ENCODE results near the gene SLC36A3.
A peak's percentile ranks its signal among the peaks of the same experiment; 100 is the strongest.
"Not testable (repeated sequence)": the region's sequence is repeated elsewhere in the genome, so short reads cannot be mapped to it uniquely, and the experiment has no call there.

The SLC36A3 gene

DNA sequence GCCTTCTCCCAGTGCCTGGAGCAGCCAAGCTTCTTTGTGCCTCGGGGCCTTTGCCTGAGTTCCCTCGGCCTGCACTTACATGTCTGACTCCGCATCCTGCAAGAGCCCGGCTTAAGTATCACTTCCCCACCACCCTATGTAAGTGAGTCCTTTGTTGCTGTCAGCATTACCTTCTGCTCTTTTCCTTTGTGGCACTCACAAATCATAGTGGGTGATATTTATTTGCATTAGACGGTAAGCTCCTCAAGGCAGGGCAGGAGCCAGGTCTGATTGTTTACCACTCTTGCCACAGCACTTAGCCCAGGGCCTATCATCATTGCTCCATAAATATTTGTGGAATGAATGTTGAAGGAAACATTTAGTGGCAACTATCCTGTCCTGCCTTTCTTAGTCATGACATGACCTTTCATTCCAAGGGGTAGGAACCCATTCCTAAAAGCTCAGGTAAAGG is 45.8 kb downstream of the SLC36A3 start:
- Mint-ChIP-seq H3K9me3 (no peaks in the 10 kb centered on the region), H3K4me1 (peaks cover 32% of the 10 kb centered on the region), H3K36me3 (peaks cover 4% of the 10 kb centered on the region), H3K4me3 (no peak overlapping the region), H3K27ac (peak overlapping the region; percentile 66)
- no peak for ATAC-seq
- no peak for DNase-seq (ENCODE audit: low spot score in 2 of 2)

DNA sequence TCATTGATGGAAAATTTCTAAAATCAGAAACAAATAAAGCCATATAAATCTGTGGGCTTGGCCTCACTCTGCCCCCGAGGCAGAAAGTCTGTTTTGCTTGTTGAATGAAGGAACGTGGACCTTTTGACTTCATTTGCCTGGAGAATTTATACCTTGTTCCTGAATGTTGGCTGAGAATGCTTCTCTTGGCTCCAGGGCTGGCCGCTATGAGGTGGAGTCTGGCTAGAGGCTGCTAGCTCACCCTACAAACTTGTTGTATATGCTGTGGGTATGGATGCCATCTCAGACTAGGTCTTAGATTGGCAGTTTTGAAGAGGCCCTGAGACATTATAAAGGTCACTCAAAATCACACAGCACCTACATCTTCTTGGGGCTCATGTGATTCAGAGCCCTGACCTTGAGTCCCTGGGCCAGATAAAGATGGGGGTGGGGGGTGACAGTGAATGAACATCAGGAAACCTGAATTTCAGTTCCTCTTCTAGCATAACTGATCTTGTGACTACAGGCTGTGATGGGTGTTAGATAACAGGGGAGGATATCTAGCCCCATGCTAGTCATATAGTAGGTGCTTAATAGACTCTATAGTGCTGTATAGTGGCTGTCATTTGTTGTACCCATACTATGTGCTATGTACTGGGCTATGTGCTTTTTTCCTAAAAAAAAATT is 47.8 kb downstream of the SLC36A3 start:
- Mint-ChIP-seq H3K9me3 (no peaks in the 10 kb centered on the region), H3K4me1 (peaks cover 43% of the 10 kb centered on the region), H3K36me3 (peaks cover 7% of the 10 kb centered on the region), H3K27ac (no peak overlapping the region), H3K4me3 (no peak overlapping the region)
- no peak for DNase-seq (ENCODE audit: low spot score in 2 of 2)
- ATAC-seq, result no peak

DNA sequence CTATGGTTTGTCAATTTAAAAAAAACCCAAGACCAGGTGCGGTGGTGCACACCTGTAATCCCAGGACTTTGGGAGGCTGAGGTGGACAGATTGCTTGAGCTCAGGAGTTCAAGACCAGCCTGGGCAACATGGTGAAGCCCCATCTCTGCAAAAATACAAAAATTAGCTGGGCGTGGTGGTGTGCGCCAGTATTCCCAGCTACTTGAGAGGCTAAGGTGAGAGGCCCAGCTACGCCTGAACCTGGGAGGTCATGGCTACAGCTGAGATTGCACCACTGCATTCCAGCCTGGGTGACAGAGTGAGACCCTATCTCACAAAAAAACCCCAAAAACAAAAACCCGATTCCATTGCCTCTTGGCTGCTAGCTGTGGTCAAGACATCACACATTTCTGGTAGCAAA is 48.6 kb downstream of the SLC36A3 start:
- not testable (repeated sequence) for H3K36me3 Mint-ChIP-seq; H3K9me3 Mint-ChIP-seq; DNase-seq (ENCODE audit: low spot score in 2 of 2); H3K4me3 Mint-ChIP-seq; H3K27ac Mint-ChIP-seq; ATAC-seq
- peaks cover 51% of the 10 kb centered on the region for H3K4me1 Mint-ChIP-seq

DNA sequence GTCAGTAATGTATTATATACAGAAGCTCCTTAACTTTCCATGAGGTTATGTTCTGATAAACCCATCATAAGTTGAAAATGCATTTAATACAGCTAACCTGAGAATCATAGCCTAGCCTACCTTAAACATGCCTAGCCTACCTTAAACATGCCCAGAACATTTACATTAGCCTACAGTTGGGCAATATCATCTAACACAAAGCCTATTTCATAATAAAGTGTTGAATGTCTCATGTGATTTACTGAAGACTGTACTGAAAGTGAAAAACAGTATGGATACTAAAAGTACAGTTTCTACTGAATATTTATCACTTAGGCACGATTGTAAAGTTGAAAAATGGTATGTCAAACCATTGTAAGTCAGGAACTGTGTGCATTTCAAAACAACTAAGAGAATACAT is 49.0 kb downstream of the SLC36A3 start:
- peak overlapping the region; percentile 83 for H3K4me3 Mint-ChIP-seq
- no peaks in the 10 kb centered on the region for H3K9me3 Mint-ChIP-seq
- H3K36me3 Mint-ChIP-seq, result peaks cover 7% of the 10 kb centered on the region
- no peak for DNase-seq (ENCODE audit: low spot score in 2 of 2)
- H3K4me1 Mint-ChIP-seq, result peaks cover 51% of the 10 kb centered on the region
- no peak for ATAC-seq
- no peak overlapping the region for H3K27ac Mint-ChIP-seq

DNA sequence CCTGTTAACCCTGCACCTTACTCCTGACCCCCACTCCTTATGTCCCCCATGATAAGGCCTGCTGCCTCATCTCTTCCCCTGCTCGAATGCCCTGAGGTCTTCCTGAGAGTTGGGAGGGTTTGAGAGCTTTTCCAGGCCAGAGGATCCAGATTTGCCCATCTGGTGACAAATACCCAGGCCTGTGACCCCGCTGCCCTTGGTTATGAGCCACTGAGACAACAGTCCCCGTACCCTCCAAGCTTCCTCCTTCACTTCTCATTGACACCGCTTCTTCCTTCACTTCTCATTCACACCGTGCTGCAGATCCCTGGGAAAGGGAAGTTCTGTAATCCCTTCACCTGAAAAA is 50.0 kb downstream of the SLC36A3 start:
- H3K9me3 Mint-ChIP-seq, result no peaks in the 10 kb centered on the region
- H3K36me3 Mint-ChIP-seq, result peaks cover 7% of the 10 kb centered on the region
- ATAC-seq (no peak), DNase-seq (ENCODE audit: low spot score in 2 of 2) (no peak)
- peak overlapping the region; percentile 88 for H3K27ac Mint-ChIP-seq
- H3K4me1 Mint-ChIP-seq, result peaks cover 45% of the 10 kb centered on the region
- peak overlapping the region; percentile 83 for H3K4me3 Mint-ChIP-seq

DNA sequence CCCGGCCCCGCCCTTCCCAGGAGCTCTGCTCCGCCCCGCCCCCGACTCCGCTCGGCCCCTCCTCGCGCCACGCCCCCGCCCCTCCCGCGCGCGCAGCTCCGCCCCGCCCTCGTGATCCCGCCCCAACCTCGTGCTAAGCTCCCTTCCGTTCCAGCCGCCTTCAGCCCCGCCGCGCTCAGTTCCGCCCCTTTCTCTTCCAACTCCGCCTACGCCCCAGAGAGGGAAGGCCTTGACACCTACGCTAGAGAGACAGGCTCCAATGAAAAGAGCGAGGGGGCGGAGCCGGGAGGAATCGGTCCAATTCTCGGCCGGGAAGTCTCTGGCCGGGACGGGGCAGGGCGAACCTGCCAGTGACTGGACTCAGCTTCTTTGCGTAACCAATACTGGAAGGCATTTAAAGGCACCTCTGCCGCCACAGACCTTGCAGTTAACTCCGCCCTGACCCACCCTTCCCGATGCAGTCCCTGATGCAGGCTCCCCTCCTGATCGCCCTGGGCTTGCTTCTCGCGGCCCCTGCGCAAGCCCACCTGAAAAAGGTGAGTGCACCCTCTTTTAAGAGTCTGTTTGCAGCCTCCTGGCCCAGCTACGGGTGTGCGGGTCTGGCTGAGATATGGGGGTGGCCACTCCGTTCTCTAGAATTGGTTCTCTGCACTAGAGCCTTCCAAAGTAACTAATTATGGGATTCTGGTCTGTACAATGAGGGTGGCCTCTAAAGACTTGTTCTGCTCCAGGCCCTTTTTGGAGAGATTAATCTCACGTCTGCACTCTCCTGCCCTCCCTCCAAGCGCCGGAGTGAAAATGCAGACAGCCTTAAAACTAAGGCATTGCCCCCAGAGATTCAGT is 50.6 kb downstream of the SLC36A3 start, which contains the start of gene GM2A:
GM2A (plus strand) TSS at position 424 of the 843 bp plus-strand sequence; CDS start at position 456, 32 bp downstream.
- H3K9me3 Mint-ChIP-seq, result no peaks in the 10 kb centered on the region

DNA sequence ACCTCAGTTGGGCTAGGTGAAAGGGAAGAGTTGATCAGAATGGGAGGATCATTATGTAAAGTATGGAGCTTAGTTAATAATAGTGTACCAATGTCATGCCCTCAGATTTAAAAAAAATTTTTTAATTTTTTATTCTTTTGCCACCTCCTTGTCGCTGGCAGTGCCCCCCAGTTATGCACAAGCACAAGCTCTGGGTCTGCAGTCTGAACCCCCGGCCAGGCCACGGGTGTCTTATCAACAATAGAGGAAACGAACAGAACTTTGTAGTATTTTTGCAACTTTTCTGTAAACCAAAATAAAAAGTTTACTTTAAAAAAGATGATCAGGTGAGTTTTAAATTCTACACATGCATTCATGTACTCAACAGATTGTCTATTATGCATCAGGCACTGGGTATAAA is 51.9 kb downstream of the SLC36A3 start:
- Mint-ChIP-seq H3K4me1 (peaks cover 34% of the 10 kb centered on the region), H3K4me3 (peak overlapping the region; percentile 83), H3K27ac (peak overlapping the region; percentile 88), H3K9me3 (no peaks in the 10 kb centered on the region), H3K36me3 (peaks cover 7% of the 10 kb centered on the region)
- no peak for DNase-seq (ENCODE audit: low spot score in 2 of 2)
- ATAC-seq, result no peak

More for the DNA sequence above, 50.6 kb downstream of the SLC36A3 start, which contains the start of gene GM2A:
- DNase-seq (ENCODE audit: low spot score in 2 of 2) (peak; percentile 90 to 98), ATAC-seq (peak; percentile 91)
- Mint-ChIP-seq H3K4me1 (peaks cover 43% of the 10 kb centered on the region), H3K36me3 (peaks cover 7% of the 10 kb centered on the region), H3K27ac (peak within 1 kb of the TSS; percentile 88), H3K4me3 (peak within 1 kb of the TSS; percentile 83)

DNA sequence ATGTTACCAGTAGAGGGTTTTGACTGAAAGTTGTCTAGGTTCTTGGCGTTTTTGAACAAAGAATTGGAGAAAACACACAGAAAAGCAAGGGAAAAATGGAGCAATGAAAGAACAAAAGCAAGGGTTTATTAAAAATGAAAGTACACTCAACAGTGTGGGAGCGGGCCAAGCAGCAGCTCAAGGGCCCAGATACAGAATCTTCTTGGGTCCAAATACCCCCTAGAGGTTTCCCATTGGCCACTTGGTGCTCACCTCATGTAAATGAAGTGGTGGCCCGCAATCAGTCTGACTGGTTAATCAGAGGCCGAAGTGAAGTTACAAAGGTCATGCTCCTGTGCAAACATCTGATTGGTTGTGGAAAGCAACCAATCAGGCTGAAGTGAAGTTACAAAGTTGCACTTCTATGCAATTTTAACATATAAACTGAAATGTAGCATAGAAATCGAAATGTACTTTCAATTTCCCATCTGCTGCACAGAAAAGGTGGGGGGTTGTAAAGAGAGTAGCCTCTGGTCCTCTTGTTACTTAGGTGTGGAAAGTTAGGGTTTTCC is 52.5 kb downstream of the SLC36A3 start:
- Mint-ChIP-seq H3K27ac (peak overlapping the region; percentile 88), H3K36me3 (peaks cover 7% of the 10 kb centered on the region), H3K4me3 (peak overlapping the region; percentile 83), H3K4me1 (peaks cover 34% of the 10 kb centered on the region), H3K9me3 (no peaks in the 10 kb centered on the region)
- ATAC-seq (peak; percentile 51), DNase-seq (ENCODE audit: low spot score in 2 of 2) (peak in 1 of 2 donors; percentile 75)

DNA sequence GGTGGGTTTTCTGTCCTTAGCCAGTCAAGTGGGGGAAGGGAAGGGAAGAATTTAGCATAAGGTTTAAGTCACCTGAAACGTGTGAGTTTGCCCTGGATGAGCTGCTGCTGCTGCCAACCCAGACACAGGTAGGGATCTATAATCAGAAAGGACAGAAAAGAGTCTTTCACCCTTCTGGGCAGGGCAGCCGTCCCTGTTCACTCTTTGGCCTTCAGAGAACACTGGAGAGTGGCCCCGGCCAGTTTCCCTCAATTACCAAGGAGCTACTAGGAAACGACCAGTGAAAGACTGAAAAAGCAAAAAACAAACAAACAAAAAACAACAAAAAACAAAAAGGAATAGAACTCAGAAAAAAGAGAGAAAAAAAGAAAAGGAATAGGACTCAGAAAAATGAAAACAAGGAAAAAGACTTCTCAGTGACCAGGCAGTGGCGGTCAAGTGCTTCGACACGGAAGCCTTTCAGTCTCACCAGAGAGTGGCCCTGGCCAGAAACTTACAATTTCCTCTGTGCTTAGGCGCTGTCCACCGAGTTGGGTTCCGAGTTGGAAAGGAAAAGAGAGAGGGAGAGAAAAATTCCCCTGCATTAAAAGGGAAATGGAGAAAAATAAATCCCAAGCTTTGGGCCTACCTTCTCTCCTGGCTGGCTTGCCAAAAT is 53.1 kb downstream of the SLC36A3 start:
- DNase-seq (ENCODE audit: low spot score in 2 of 2), result no peak
- no peak for ATAC-seq
- Mint-ChIP-seq H3K36me3 (peaks cover 7% of the 10 kb centered on the region), H3K4me1 (peaks cover 34% of the 10 kb centered on the region), H3K4me3 (peak overlapping the region; percentile 83), H3K27ac (peak overlapping the region; percentile 88), H3K9me3 (no peaks in the 10 kb centered on the region)

DNA sequence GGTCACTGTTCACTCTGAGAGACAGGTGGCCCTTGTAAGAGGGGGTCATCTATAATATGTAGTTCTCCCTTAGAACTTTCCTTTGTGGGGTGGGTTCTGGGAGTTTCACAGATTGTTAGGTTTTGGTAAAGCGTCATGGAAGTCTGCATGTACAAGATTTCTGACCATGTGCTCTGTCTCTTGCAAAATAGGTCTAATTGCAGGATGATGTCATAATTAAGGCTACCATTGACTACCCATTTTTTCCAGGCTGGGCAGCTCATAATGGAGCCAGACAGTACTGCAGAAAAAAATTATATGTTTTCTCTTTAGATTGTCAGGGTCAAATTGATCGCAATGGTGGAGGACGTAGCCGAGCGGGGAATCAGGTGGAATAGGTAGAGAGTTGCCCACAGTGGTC is 54.3 kb downstream of the SLC36A3 start:
- DNase-seq (ENCODE audit: low spot score in 2 of 2) (no peak), ATAC-seq (no peak)
- Mint-ChIP-seq H3K36me3 (peaks cover 8% of the 10 kb centered on the region), H3K4me1 (peaks cover 38% of the 10 kb centered on the region), H3K27ac (no peak overlapping the region), H3K4me3 (no peak overlapping the region), H3K9me3 (no peaks in the 10 kb centered on the region)

DNA sequence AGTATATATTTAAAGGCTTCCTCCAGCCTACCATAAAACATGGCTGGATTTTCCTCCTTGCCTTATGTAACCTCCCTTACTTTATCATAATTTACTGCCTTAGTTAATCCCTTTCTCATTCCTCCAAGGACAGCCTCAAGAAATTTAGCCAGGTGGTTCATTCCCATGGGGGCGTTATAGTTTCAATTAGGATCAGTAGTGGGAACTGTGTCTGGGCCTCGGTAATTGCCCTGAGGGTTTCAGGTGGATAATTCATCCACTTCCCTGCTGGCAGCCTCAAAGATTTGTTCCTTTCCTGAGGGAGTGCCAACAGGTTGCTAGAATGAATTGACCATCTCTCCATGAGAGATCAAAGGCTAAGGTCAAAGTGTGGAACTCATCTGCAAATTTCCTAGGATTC is 54.9 kb downstream of the SLC36A3 start:
- H3K4me3 Mint-ChIP-seq, result no peak overlapping the region
- H3K9me3 Mint-ChIP-seq, result no peaks in the 10 kb centered on the region
- ATAC-seq (no peak), DNase-seq (ENCODE audit: low spot score in 2 of 2) (no peak)
- peaks cover 12% of the 10 kb centered on the region for H3K36me3 Mint-ChIP-seq
- peaks cover 39% of the 10 kb centered on the region for H3K4me1 Mint-ChIP-seq
- H3K27ac Mint-ChIP-seq, result no peak overlapping the region

DNA sequence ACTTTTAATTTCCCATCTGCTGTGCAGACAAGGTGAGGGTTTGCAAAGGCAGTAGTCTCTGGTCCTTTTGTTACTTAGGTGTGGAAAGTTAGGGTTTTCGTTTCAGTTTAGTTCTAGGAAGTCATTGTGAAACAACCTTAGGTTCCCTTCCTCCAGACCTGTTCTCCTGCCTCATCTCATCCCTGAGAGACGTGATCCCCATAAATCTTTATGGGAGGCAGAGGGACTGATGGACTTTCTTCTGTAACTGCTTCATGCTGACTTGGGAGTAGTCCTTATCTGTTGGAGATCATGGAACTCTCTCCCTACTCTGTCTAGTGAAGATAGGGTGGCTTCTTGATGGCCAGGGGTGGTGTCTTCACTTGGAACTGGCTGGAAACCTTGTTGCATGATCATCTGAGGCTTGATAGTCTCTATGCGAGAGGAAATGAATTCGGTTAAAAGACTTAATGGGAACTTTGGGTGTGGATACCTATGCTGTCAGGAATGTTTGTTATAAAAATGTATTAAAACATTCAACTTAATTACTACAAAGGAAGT is 57.8 kb downstream of the SLC36A3 start:
- Mint-ChIP-seq H3K4me1 (peaks cover 24% of the 10 kb centered on the region), H3K36me3 (peaks cover 5% of the 10 kb centered on the region), H3K9me3 (no peaks in the 10 kb centered on the region), H3K27ac (no peak overlapping the region), H3K4me3 (no peak overlapping the region)
- ATAC-seq (no peak), DNase-seq (ENCODE audit: low spot score in 2 of 2) (no peak)

DNA sequence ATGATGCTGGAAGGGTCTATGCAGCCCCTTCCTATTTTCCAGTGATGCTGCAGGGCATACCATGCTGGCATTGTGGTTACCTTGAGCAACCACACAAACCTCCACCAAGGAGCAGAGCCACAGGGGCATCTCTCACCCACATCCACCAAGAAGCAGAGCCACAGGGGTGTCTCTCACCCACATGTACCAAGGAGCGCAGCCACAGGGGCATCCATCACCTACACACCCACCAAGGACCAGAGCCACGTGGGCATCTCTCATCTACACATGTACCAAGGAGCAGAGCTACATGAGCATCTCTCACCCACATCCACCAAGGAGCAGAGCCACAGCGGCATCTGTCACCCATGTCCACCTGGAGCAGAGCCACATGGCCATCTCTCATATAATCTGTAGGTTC is 59.4 kb downstream of the SLC36A3 start:
- Mint-ChIP-seq H3K27ac (peak overlapping the region; percentile 48), H3K9me3 (no peaks in the 10 kb centered on the region), H3K4me1 (peaks cover 16% of the 10 kb centered on the region), H3K36me3 (peaks cover 5% of the 10 kb centered on the region), H3K4me3 (peak overlapping the region; percentile 9)
- DNase-seq (ENCODE audit: low spot score in 2 of 2), result peak in 1 of 2 donors; percentile 65
- peak; percentile 57 for ATAC-seq

DNA sequence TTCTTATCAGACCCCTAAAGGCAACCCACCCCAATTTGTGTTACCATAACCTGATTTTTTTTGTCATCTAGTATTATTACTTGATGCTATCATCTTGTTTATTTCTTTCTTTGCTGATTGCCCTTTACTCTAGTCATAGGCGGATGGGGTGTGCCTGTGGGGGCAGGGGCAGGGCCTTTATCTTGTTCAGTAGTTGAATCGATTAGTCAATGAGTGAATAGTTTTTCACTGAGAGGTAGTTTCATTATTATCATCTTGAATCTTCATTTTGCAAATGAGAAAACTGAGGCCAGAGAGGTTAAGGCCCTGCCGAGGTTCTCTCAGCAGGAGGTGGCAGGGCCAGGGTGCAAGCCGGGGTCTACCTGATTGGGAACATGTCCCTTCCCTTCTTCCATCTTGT is 60.0 kb downstream of the SLC36A3 start:
- Mint-ChIP-seq H3K4me1 (peaks cover 16% of the 10 kb centered on the region), H3K9me3 (no peaks in the 10 kb centered on the region), H3K27ac (peak overlapping the region; percentile 48), H3K4me3 (peak overlapping the region; percentile 9), H3K36me3 (peaks cover 5% of the 10 kb centered on the region)
- ATAC-seq (peak; percentile 89), DNase-seq (ENCODE audit: low spot score in 2 of 2) (peak in 1 of 2 donors; percentile 67)

DNA sequence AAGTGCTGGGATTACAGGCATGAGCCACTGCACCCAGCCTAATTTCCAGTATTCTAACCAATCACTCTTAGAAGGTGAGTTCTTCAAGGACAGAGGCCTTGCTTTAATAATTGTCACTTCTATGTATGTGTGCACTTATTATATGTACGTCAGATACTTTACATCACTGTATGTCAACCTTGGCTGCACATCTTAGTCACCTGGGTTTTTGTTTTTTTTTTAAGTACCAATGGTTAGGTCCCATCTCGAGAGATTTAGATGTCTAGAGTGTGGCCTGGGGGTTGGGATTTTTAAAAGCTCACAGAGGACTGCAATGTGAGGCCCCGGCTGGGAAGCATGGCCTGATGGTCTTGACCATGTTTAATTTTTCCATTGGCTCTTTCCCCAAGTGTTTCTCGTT is 60.4 kb downstream of the SLC36A3 start:
- DNase-seq (ENCODE audit: low spot score in 2 of 2) (no peak), ATAC-seq (no peak)
- H3K4me1 Mint-ChIP-seq, result peaks cover 16% of the 10 kb centered on the region
- H3K27ac Mint-ChIP-seq, result no peak overlapping the region
- peak overlapping the region; percentile 9 for H3K4me3 Mint-ChIP-seq
- H3K9me3 Mint-ChIP-seq, result no peaks in the 10 kb centered on the region
- H3K36me3 Mint-ChIP-seq, result peaks cover 5% of the 10 kb centered on the region

Measured in stimulated activated effector memory CD8-positive, alpha-beta T cell treated with anti-CD3 and anti-CD28 coated beads, Interleukin-12 subunit alpha, Interleukin-12 subunit beta, amount 100 ng/mL, for 72 hours (primary cell).